Mesenchymal stem cell (in vitro differentiated cells and primary cell): Measurements from ENCODE around the gene SYNGR3.

ENCODE experiments used
- DNase-seq: peaks from one replicate; pipeline ENCODE4 v3.0.0-alpha.2; 2013
- H2AFZ ChIP-seq: one replicate; pipeline ENCODE4 v1.6.1; 2013; ENCODE audit warnings: low read depth, mild to moderate bottlenecking, control low read depth, inconsistent platforms, low read length, moderate library complexity
- H2AK5ac ChIP-seq: 2 replicates; pipeline ENCODE4 v1.6.1; 2013; ENCODE audit warnings: low read length, moderate library complexity, mild to moderate bottlenecking, inconsistent platforms; ENCODE audit not compliant: severe bottlenecking
- H2BK120ac ChIP-seq: one replicate; pipeline ENCODE4 v1.6.1; 2013; ENCODE audit warnings: low read depth, mild to moderate bottlenecking, inconsistent platforms, low read length, moderate library complexity
- H2BK12ac ChIP-seq, 2 experiments: one replicate each; pipeline ENCODE4 v1.6.1; 2013; ENCODE audit warnings: inconsistent platforms in 2 of 2, low read length in 2 of 2, mild to moderate bottlenecking in 2 of 2, moderate library complexity in 2 of 2, control low read depth in 1 of 2
- H2BK15ac ChIP-seq: one replicate; pipeline ENCODE4 v1.6.1; 2013; ENCODE audit warnings: mild to moderate bottlenecking, low read depth, inconsistent platforms; ENCODE audit not compliant: poor library complexity, severe bottlenecking
- H2BK5ac ChIP-seq: 2 replicates; pipeline ENCODE4 v1.6.1; 2013; ENCODE audit warnings: low read depth, mild to moderate bottlenecking, low read length, control low read depth, inconsistent platforms; ENCODE audit not compliant: poor library complexity, severe bottlenecking
- H3K14ac ChIP-seq, 2 experiments: one replicate each; pipeline ENCODE4 v1.6.1; 2013; ENCODE audit warnings: inconsistent platforms in 2 of 2, low read length in 2 of 2, control low read depth in 1 of 2, mild to moderate bottlenecking in 1 of 2, moderate library complexity in 1 of 2
- H3K18ac ChIP-seq, 2 experiments: one replicate each; pipeline ENCODE4 v1.6.1; 2013; ENCODE audit warnings: inconsistent platforms in 2 of 2, low read length in 2 of 2, control low read depth in 1 of 2, low read depth in 1 of 2, mild to moderate bottlenecking in 1 of 2
- H3K23ac ChIP-seq, 2 experiments: one replicate each; pipeline ENCODE4 v1.6.1; 2013; ENCODE audit warnings: inconsistent platforms in 2 of 2, low read length in 2 of 2, mild to moderate bottlenecking in 2 of 2, moderate library complexity in 2 of 2, control low read depth in 1 of 2
- H3K27ac ChIP-seq: 2 replicates; pipeline ENCODE4 v1.5.1; 2013; ENCODE audit warnings: mild to moderate bottlenecking, moderate library complexity, low read length, control low read depth, inconsistent platforms; ENCODE audit not compliant: poor library complexity, severe bottlenecking
- H3K27me3 ChIP-seq, 2 experiments: 2 replicates each; pipeline versions ENCODE4 v1.6.1 to v1.7.0; 2013; ENCODE audit warnings: low read length in 2 of 2, mild to moderate bottlenecking in 2 of 2, moderate library complexity in 2 of 2, control low read depth in 1 of 2, inconsistent platforms in 1 of 2; ENCODE audit not compliant: control insufficient read depth in 1 of 2, insufficient read depth in 1 of 2
- H3K36me3 ChIP-seq, 2 experiments: 2 replicates each; pipeline versions ENCODE4 v1.6.1 to v1.7.0; 2013; ENCODE audit warnings: low read length in 2 of 2, control low read depth in 1 of 2, inconsistent platforms in 1 of 2, low read depth in 1 of 2, mild to moderate bottlenecking in 1 of 2; ENCODE audit not compliant: insufficient read depth in 2 of 2, control insufficient read depth in 1 of 2
- H3K4ac ChIP-seq, 2 experiments: one replicate each; pipeline ENCODE4 v1.6.1; 2013; ENCODE audit warnings: inconsistent platforms in 2 of 2, low read length in 2 of 2, mild to moderate bottlenecking in 2 of 2, moderate library complexity in 2 of 2, control low read depth in 1 of 2, low read depth in 1 of 2
- H3K4me1 ChIP-seq: 2 replicates; pipeline ENCODE4 v1.6.1; 2013; ENCODE audit warnings: low read depth, low read length, control low read depth; ENCODE audit not compliant: control insufficient read depth, insufficient read depth
- H3K4me2 ChIP-seq: 2 replicates; pipeline ENCODE4 v1.6.1; 2013; ENCODE audit warnings: low read length, mild to moderate bottlenecking, inconsistent platforms; ENCODE audit not compliant: poor library complexity, severe bottlenecking
- H3K4me3 ChIP-seq, 2 experiments: 2 replicates each; pipeline versions ENCODE4 v1.5.1 to v1.7.0; 2013; ENCODE audit warnings: low read length in 2 of 2, mild to moderate bottlenecking in 2 of 2, control low read depth in 1 of 2, low read depth in 1 of 2; ENCODE audit not compliant: insufficient read depth in 1 of 2
- H3K79me1 ChIP-seq: replicated peaks from 2 replicates; pipeline ENCODE4 v1.6.1; 2013; ENCODE audit warnings: mild to moderate bottlenecking, control low read depth, low read length, inconsistent platforms; ENCODE audit not compliant: poor library complexity, severe bottlenecking
- H3K9ac ChIP-seq: 2 replicates; pipeline ENCODE4 v1.7.0; 2013; ENCODE audit warnings: mild to moderate bottlenecking, low read length, moderate library complexity
- H3K9me3 ChIP-seq: 2 replicates; pipeline ENCODE4 v1.7.0; 2013; ENCODE audit warnings: mild to moderate bottlenecking, low read length; ENCODE audit not compliant: control insufficient read depth
- H4K8ac ChIP-seq: one replicate; pipeline ENCODE4 v1.6.1; 2013; ENCODE audit warnings: inconsistent platforms, mild to moderate bottlenecking, low read length, moderate library complexity
- H4K91ac ChIP-seq: one replicate; pipeline ENCODE4 v1.6.1; 2013; ENCODE audit warnings: mild to moderate bottlenecking, low read length, inconsistent platforms
- WGBS: methylation state at CpG from one replicate; pipeline ENCODE4 v1.1.7; 2013; ENCODE audit warnings: mixed read lengths; 5-methylcytosine and 5-hydroxymethylcytosine counted together

The SYNGR3 gene

DNA sequence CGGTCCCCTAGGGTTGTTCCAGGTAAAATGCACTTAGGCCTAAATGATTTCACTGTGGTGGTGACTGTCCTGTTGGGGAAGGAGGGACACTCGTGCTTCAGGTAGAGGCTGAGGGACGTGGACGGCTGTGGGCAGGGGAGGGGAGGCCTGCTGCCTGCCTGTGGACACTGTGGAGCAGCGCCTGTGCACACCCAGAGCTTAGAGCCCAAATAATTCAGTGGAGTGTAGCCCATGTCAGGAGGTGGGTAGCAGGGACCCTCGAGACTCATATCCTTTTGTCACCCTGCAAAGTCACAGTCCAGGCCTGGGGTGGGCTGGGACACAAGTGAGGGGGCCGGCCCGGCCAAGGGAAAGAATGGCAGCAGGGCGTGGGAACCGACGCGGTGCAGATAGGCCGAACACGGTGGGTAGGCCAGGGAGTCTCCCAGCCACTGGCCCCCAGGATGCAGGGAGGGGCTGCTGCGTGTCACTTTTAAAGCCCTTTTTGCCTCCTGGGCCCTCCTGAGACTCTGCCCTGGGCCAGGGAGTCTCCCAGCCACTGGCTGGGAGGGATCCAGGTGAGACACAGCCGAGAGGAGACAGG is 36.2 kb downstream of the SYNGR3 start:
- H3K23ac ChIP-seq: peak overlapping the region in 1 of 2 experiments; percentile 47
- H3K14ac ChIP-seq: no peak overlapping the region
- peaks cover 4% of the 10 kb centered on the region for H3K79me1 ChIP-seq
- H2BK12ac ChIP-seq: peak overlapping the region; percentile 38 to 84
- H2BK120ac ChIP-seq: peak overlapping the region; percentile 61
- H3K18ac ChIP-seq: peak overlapping the region; percentile 16 to 79
- H2BK15ac ChIP-seq: peak overlapping the region; percentile 60
- WGBS: 90% methylated on average over 16 of the region's 16 CpGs
- peak overlapping the region; percentile 41 for H3K4me2 ChIP-seq
- no peak overlapping the region for H3K27ac ChIP-seq
- H2BK5ac ChIP-seq: no peak overlapping the region
- H3K9ac ChIP-seq: peak overlapping the region; percentile 38
- no peak overlapping the region for H2AFZ ChIP-seq
- peak overlapping the region; percentile 63 for H4K91ac ChIP-seq
- peaks cover under 1 to 21% of the 10 kb centered on the region in 2 experiments for H3K27me3 ChIP-seq
- no peak for DNase-seq
- peaks cover 0 to 21% of the 10 kb centered on the region in 2 experiments for H3K36me3 ChIP-seq
- peak overlapping the region; percentile 58 for H2AK5ac ChIP-seq
- H3K4me3 ChIP-seq: peak overlapping the region in 1 of 2 experiments; percentile 47
- H4K8ac ChIP-seq: peak overlapping the region; percentile 29
- H3K4ac ChIP-seq: peak overlapping the region; percentile 2 to 66
- H3K4me1 ChIP-seq: peaks cover 59% of the 10 kb centered on the region
- no peaks in the 10 kb centered on the region for H3K9me3 ChIP-seq

DNA sequence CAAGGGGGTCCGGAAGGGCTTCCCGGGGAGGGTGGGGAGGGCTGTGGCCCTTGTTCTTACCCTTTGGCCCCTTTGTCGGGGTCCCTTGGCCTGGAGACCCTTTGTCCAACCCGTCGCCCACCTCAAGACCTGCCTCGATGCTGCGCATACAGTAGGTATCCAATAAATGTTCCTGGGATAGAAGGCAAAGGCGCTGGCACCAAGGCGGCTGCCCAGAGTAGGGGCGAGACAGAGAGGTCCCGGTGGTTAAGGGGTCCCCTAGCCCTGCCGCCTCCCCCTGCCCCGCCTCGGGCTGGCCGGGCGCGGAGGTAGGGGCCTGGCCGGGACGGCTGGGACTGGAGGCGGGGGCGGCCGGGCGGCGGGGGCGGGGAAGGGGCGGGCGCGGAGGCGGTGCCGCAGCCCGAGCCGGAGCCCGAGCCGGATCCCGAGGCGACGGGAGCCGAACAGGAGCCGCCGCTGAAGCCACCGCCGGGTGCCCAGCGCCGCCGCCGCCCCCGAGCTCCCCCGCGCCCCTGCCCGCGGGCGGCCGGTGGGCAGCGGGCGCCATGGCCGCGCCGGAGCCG is 36.8 kb downstream of the SYNGR3 start, which contains the start of gene NHERF2:
NHERF2 (plus strand) TSS at position 442 of the 563 bp plus-strand sequence; CDS start at position 546, 104 bp downstream.
- Histone ChIP-seq H3K4ac (peak within 1 kb of the TSS; percentile 66 to 74), H3K9ac (peak within 1 kb of the TSS; percentile 38), H2BK15ac (peak within 1 kb of the TSS; percentile 89), H3K27ac (peak within 1 kb of the TSS; percentile 18), H3K4me1 (peaks cover 64% of the 10 kb centered on the region), H2AK5ac (peak within 1 kb of the TSS; percentile 58), H2BK5ac (no peak within 1 kb of the TSS), H3K18ac (peak within 1 kb of the TSS; percentile 68 to 96), H2AFZ (no peak within 1 kb of the TSS), H3K23ac (peak within 1 kb of the TSS in 1 of 2 experiments; percentile 47), H3K36me3 (peaks cover 0 to 27% of the 10 kb centered on the region in 2 experiments), H3K14ac (peak within 1 kb of the TSS in 1 of 2 experiments; percentile 80), H4K91ac (peak within 1 kb of the TSS; percentile 82), H3K79me1 (peaks cover 7% of the 10 kb centered on the region), H3K4me2 (peak within 1 kb of the TSS; percentile 64), H2BK120ac (peak within 1 kb of the TSS; percentile 61), H4K8ac (peak within 1 kb of the TSS; percentile 67), H3K9me3 (no peaks in the 10 kb centered on the region), H3K27me3 (peaks cover 0 to 18% of the 10 kb centered on the region in 2 experiments), H2BK12ac (peak within 1 kb of the TSS; percentile 38 to 84), H3K4me3 (peak within 1 kb of the TSS; percentile 65 to 76)
- WGBS: 24% methylated on average over 30 of the region's 59 CpGs
- DNase-seq: peak; percentile 40

- no peak overlapping the region for H2BK120ac ChIP-seq
- no peak overlapping the region for H3K23ac ChIP-seq
- H2AK5ac ChIP-seq: peak overlapping the region; percentile 18
- H3K14ac ChIP-seq: peak overlapping the region in 1 of 2 experiments; percentile 80
- no peak overlapping the region for H2BK5ac ChIP-seq
- H3K4me3 ChIP-seq: peak overlapping the region; percentile 65 to 76
- DNase-seq: peak; percentile 69
- peak overlapping the region; percentile 89 for H2BK15ac ChIP-seq
- no peaks in the 10 kb centered on the region for H3K9me3 ChIP-seq
- H4K8ac ChIP-seq: peak overlapping the region; percentile 67
- H3K4me1 ChIP-seq: peaks cover 67% of the 10 kb centered on the region
- peak overlapping the region; percentile 68 to 96 for H3K18ac ChIP-seq
- peaks cover 0 to 32% of the 10 kb centered on the region in 2 experiments for H3K36me3 ChIP-seq
- WGBS: 6% methylated on average over 75 of the region's 76 CpGs
- H2AFZ ChIP-seq: no peak overlapping the region
- peak overlapping the region in 1 of 2 experiments; percentile 74 for H3K4ac ChIP-seq
- peaks cover 7% of the 10 kb centered on the region for H3K79me1 ChIP-seq
- no peak overlapping the region for H3K9ac ChIP-seq
- H3K4me2 ChIP-seq: peak overlapping the region; percentile 64
- H2BK12ac ChIP-seq: peak overlapping the region in 1 of 2 experiments; percentile 12
- peak overlapping the region; percentile 18 for H3K27ac ChIP-seq
- H3K27me3 ChIP-seq: peaks cover 0 to 15% of the 10 kb centered on the region in 2 experiments
- peak overlapping the region; percentile 16 for H4K91ac ChIP-seq
Observed at GRCh38 chr16:2027024-2028010, 37.5 kb downstream of the SYNGR3 start.
